GM18873 (cell line): ENCODE data around the gene THSD4.

Source experiments
- ATAC-seq: cut with Tn5 transposase; IDR thresholded peaks from one replicate; pipeline ENCODE4 v1.9.1; 2021; ENCODE audit warnings: mild to moderate bottlenecking, moderate library complexity, moderate number of reproducible peaks; ENCODE audit not compliant: unreplicated experiment, low FRiP score

THSD4 gene

GRCh38 chr15:71588746-71589145, 473.5 kb downstream of the THSD4 start:
- no peak for ATAC-seq

- ATAC-seq, result no peak
These were observed 475.8 kb downstream of the THSD4 start for GRCh38 chr15:71591057-71591456.

GRCh38 chr15:71592203-71592602, 476.9 kb downstream of the THSD4 start:
- ATAC-seq, result no peak

GRCh38 chr15:71595846-71596553, 480.7 kb downstream of the THSD4 start:
- no peak for ATAC-seq

- no peak for ATAC-seq
These were observed 481.4 kb downstream of the THSD4 start for GRCh38 chr15:71596672-71597071.

- ATAC-seq, result no peak
These were observed 481.9 kb downstream of the THSD4 start for GRCh38 chr15:71597126-71597525.

GRCh38 chr15:71597637-71598036, 482.4 kb downstream of the THSD4 start:
- ATAC-seq, result no peak

- ATAC-seq, result no peak
These were observed 483.5 kb downstream of the THSD4 start for GRCh38 chr15:71598741-71599140.

- ATAC-seq, result no peak
These were observed 484.3 kb downstream of the THSD4 start for GRCh38 chr15:71599418-71600151.

- no peak for ATAC-seq
These were observed 485.0 kb downstream of the THSD4 start for GRCh38 chr15:71600237-71600636.

GRCh38 chr15:71601038-71601834, 486.0 kb downstream of the THSD4 start:
- ATAC-seq, result no peak

GRCh38 chr15:71603379-71603778, 488.1 kb downstream of the THSD4 start:
- ATAC-seq, result no peak

GRCh38 chr15:71607383-71607782, 492.1 kb downstream of the THSD4 start:
- ATAC-seq, result no peak

GRCh38 chr15:71610728-71611552, 495.7 kb downstream of the THSD4 start:
- ATAC-seq, result no peak

GRCh38 chr15:71611553-71612396, 496.5 kb downstream of the THSD4 start:
- no peak for ATAC-seq

GRCh38 chr15:71612397-71612722, 497.1 kb downstream of the THSD4 start:
- no peak for ATAC-seq

GRCh38 chr15:71612869-71613268, 497.6 kb downstream of the THSD4 start:
- ATAC-seq, result no peak

- no peak for ATAC-seq
These were observed 507.8 kb downstream of the THSD4 start for GRCh38 chr15:71623111-71623510.

GRCh38 chr15:71626596-71627088, 511.4 kb downstream of the THSD4 start:
- ATAC-seq, result no peak
